ENCODE measurements around the gene RFNG.

DNA sequence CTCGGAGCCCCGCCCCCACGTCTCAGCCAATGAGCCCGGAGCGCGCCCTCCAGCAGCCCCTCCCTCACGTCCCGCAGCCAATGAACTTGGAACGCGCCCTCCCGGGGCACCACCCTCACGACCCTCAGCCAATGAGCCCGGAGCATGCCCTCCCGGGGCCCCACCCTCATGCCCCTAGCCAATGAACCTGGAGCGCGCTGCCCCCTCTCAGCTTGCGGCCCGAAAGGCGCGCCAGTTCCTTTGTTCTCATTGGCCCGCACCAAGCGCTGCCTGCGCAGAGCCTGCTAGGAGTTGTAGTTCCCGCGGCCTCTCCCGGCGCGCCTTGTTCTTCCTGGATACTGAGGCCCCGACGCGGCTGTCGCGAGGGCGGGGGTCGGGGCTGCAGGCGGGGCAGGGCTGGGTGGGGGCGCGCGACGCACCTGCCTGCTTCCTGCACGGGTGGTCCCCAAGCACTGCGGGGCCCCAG lies 28.6 kb downstream of the RFNG start, which contains the start of gene LRRC45:
- no peak for TF ChIP-seq EZH2 (IDR thresholded peaks at IDR 0.05; ENCODE audit: insufficient read depth, low read length)
- TF ChIP-seq, protein P1, sequence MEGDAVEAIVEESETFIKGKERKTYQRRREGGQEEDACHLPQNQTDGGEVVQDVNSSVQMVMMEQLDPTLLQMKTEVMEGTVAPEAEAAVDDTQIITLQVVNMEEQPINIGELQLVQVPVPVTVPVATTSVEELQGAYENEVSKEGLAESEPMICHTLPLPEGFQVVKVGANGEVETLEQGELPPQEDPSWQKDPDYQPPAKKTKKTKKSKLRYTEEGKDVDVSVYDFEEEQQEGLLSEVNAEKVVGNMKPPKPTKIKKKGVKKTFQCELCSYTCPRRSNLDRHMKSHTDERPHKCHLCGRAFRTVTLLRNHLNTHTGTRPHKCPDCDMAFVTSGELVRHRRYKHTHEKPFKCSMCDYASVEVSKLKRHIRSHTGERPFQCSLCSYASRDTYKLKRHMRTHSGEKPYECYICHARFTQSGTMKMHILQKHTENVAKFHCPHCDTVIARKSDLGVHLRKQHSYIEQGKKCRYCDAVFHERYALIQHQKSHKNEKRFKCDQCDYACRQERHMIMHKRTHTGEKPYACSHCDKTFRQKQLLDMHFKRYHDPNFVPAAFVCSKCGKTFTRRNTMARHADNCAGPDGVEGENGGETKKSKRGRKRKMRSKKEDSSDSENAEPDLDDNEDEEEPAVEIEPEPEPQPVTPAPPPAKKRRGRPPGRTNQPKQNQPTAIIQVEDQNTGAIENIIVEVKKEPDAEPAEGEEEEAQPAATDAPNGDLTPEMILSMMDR (IDR thresholded peaks at IDR 0.05; ENCODE audit: insufficient read depth, low read depth, low read length): no peak
